T-cell (primary cell): Measurements from ENCODE around the gene MTA3. TPM values are rescaled to one million over a fixed set of nuclear protein-coding genes. Genes with fewer than 3 reads are reported as not detected.
"Not testable (repeated sequence)": the region's sequence is repeated elsewhere in the genome, so short reads cannot be mapped to it uniquely, and the experiment has no call there.

Source experiments
- ATAC-seq, 4 experiments: fragments of 200-7000 bp in 3 of 4; fragments of 150-1000 bp in 1 of 4; cut with Tn5 transposase; replicated peaks in 1 of 4; 1 replicate in 3 of 4; 2 replicates in 1 of 4; pipeline ENCODE4 v1.10.0; 2021; ENCODE audit warnings: moderate library complexity in 3 of 4, mild to moderate bottlenecking in 2 of 4, moderate number of reproducible peaks in 1 of 4
- CTCF ChIA-PET, 2 donors: fragments of 300-600 bp; sonication (Branson Sonifier 250); formaldehyde crosslinking; loops; one replicate each; lab custom pipeline; 2022; ENCODE audit warnings: antibody characterized with exemption in 2 of 2; lab: Charles Lee
- POLR2A ChIA-PET, 2 donors: fragments of 300-600 bp; sonication (Branson Sonifier 250); formaldehyde crosslinking; loops; one replicate each; lab custom pipeline; 2022; ENCODE audit warnings: antibody characterized with exemption in 2 of 2; lab: Charles Lee
- DNase-seq, 35 experiments: peaks; one replicate each; pipeline versions ENCODE4 v3.0.0 to v3.0.0-alpha.2; 2013 to 2023
- H3K27ac ChIP-seq: one replicate; pipeline ENCODE4 v1.5.1; 2013; ENCODE audit warnings: low read length
- H3K27me3 ChIP-seq, 2 experiments: replicated peaks in 1 of 2; 1 replicate in 1 of 2; 2 replicates in 1 of 2; pipeline versions ENCODE4 v1.6.1 to v1.7.0; 2013; ENCODE audit warnings: low read length in 1 of 2, mixed read lengths in 1 of 2; ENCODE audit not compliant: control insufficient read depth in 2 of 2, insufficient read depth in 2 of 2; ENCODE audit errors: extremely low read depth in 1 of 2
- H3K36me3 ChIP-seq, 2 donors: 1 replicate in 1 of 2; 2 replicates in 1 of 2; pipeline versions ENCODE4 v1.6.1 to v1.7.0; 2013; ENCODE audit warnings: low read length in 1 of 2; ENCODE audit not compliant: control insufficient read depth in 2 of 2, insufficient read depth in 1 of 2; ENCODE audit errors: extremely low read depth in 1 of 2
- H3K4me1 ChIP-seq, 2 experiments: 1 replicate in 1 of 2; 2 replicates in 1 of 2; pipeline versions ENCODE4 v1.6.1 to v1.7.0; 2013; ENCODE audit warnings: low read length in 2 of 2, mixed read lengths in 1 of 2; ENCODE audit not compliant: insufficient read depth in 2 of 2, control insufficient read depth in 1 of 2; ENCODE audit errors: extremely low read depth in 1 of 2
- H3K4me3 ChIP-seq, 2 donors: 1 replicate in 1 of 2; 2 replicates in 1 of 2; pipeline versions ENCODE4 v1.5.1 to v1.7.0; 2013; ENCODE audit warnings: mild to moderate bottlenecking in 2 of 2, low read length in 1 of 2, moderate library complexity in 1 of 2; ENCODE audit not compliant: control insufficient read depth in 1 of 2; ENCODE audit errors: extremely low read depth in 1 of 2
- H3K9me3 ChIP-seq: 2 replicates; pipeline ENCODE4 v1.7.0; 2013
- H3K27ac Mint-ChIP-seq, 2 donors: one replicate each; pipeline ENCODE4 v1.8.0; 2020 to 2021; ENCODE audit warnings: mild to moderate bottlenecking in 2 of 2, mixed read lengths in 2 of 2
- H3K27me3 Mint-ChIP-seq, 2 donors: one replicate each; pipeline ENCODE4 v1.8.0; 2021 to 2022; ENCODE audit warnings: mixed read lengths in 2 of 2
- H3K36me3 Mint-ChIP-seq: one replicate; pipeline ENCODE4 v1.8.0; 2021; ENCODE audit warnings: mixed read lengths
- H3K4me1 Mint-ChIP-seq, 3 donors: one replicate each; pipeline ENCODE4 v1.8.0; 2020 to 2022; ENCODE audit warnings: mixed read lengths in 3 of 3, mild to moderate bottlenecking in 1 of 3
- H3K4me3 Mint-ChIP-seq, 3 donors: one replicate each; pipeline ENCODE4 v1.8.0; 2020 to 2022; ENCODE audit warnings: mild to moderate bottlenecking in 3 of 3, mixed read lengths in 3 of 3, moderate library complexity in 3 of 3
- H3K9me3 Mint-ChIP-seq, 3 donors: one replicate each; pipeline ENCODE4 v1.8.0; 2020 to 2022; ENCODE audit warnings: mixed read lengths in 3 of 3
- WGBS: methylation state at CpG from one replicate; pipeline ENCODE4 v1.1.5; 2013; ENCODE audit warnings: missing lambda C conversion rate; ENCODE audit not compliant: insufficient coverage; 5-methylcytosine and 5-hydroxymethylcytosine counted together
- total RNA-seq, 35 experiments: library from RNA in 6 of 35; stranded (reverse) in 6 of 35; fragments of 120-200 nt in 1 of 35; gene quantifications; one replicate each; pipeline versions ENCODE4 v1.2.1 to v1.2.4 and lab custom pipeline; 2013 to 2026

MTA3 gene
- total RNA-seq, 5 donors from 2014 or later (not counting 1 experiment from before 2014, with no cell fraction given), result 20.9 to 42.4 (median 24.6) TPM

DNA sequence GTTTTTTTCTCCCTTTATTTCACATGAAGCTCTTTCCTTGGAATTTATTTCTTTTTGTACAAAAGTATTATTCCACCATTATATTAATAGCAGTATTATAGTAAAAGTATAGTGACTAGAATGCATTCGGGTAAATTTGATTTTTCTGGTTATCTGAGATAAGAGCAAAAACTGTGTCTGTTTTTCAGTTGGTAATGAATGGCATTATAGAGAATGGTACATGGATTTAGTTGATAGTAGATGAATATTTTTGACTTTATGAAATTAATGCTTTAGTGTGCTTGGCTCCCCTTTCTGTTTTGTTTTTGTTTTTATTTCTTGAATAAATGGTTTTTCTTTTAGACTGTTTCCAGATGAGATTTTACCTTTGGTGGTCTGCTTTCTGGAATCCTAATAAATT, 71.8 kb downstream of the MTA3 start:
- Histone ChIP-seq H3K27ac (no peak overlapping the region), H3K4me1 (peaks cover 0 to 29% of the 10 kb centered on the region in 2 experiments), H3K36me3 (peaks cover 0 to under 1% of the 10 kb centered on the region in 2 donors), H3K27me3 (no peaks in the 10 kb centered on the region), H3K9me3 (no peaks in the 10 kb centered on the region), H3K4me3 (no peak overlapping the region)
- H3K9me3 Mint-ChIP-seq, result no peaks in the 10 kb centered on the region
- peaks cover 10% of the 10 kb centered on the region for H3K36me3 Mint-ChIP-seq
- ChIA-PET POLR2A (interaction anchor here in 1 of 2 donors (0.6 kb wide), 1 partner anchor 8 kb away, joined by 3 read pairs; no protein-coding TSS in a partner anchor), CTCF (no interaction called here)
- WGBS, result 100% methylated on average over 1 of the region's 1 CpG
- no peak overlapping the region for H3K4me3 Mint-ChIP-seq
- peak overlapping the region in 1 of 2 donors; percentile 12 for H3K27ac Mint-ChIP-seq
- DNase-seq (no peak), ATAC-seq (no peak)
- no peaks in the 10 kb centered on the region for H3K27me3 Mint-ChIP-seq
- H3K4me1 Mint-ChIP-seq, result peaks cover 6 to 25% (median 15%) of the 10 kb centered on the region in 3 donors

DNA sequence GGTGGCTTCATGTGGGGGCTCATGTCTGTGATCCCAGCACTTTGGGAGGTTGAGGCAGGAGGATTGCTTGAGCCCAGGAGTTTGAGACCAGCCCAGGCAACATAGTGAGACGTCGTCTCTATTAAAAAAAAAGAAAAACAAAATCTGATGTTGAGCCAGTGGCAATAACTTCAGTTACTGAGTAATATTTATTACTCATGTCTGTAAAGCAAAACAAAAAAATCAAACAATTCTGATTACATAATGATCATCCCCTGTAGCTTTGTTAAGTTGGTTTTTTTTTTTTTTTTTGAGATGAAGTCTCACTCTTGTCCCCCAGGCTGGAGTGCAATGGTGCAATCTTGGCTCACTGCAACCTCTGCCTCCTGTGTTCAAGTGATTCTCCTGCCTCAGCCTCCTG, 73.9 kb downstream of the MTA3 start:
- CTCF ChIA-PET, result interaction anchor here in 1 of 2 donors (1.0 kb wide), 1 partner anchor 9 kb away, joined by 7 read pairs; no protein-coding TSS in a partner anchor

DNA sequence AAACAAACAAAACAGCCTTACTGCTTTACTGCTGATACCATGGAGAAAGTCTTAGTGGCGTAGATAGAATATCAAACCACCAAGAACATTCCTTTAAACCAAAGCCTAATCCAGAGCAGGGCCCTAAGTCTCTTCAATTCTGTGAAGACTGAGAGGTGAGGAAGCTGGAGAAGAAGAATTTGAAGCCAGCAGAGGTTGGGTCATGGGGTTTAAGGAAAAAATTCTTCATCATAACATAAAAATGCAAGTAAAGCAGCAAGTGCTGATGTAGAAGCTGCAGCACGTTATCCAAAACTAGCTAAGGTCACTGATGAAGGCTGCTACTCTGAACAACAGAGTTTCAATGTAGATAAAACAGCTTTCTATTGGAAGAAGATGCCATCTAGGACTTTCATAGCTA, 77.1 kb downstream of the MTA3 start:
- no peak overlapping the region for H3K27ac ChIP-seq
- POLR2A ChIA-PET, result no interaction called here

More for the DNA sequence above, 73.9 kb downstream of the MTA3 start:
- Histone ChIP-seq H3K36me3 (peaks cover 0 to 11% of the 10 kb centered on the region in 2 donors), H3K4me1 (peaks cover 0 to 29% of the 10 kb centered on the region in 2 experiments)
- H3K27ac Mint-ChIP-seq, H3K4me3 ChIP-seq, H3K27me3 ChIP-seq, POLR2A ChIA-PET, H3K4me3 Mint-ChIP-seq, H3K9me3 ChIP-seq, H3K27ac ChIP-seq, H3K27me3 Mint-ChIP-seq, H3K9me3 Mint-ChIP-seq, DNase-seq, ATAC-seq: not testable (repeated sequence)
- Mint-ChIP-seq H3K36me3 (peaks cover 25% of the 10 kb centered on the region), H3K4me1 (peaks cover 4 to 25% (median 20%) of the 10 kb centered on the region in 3 donors)
- no CpG with 5 or more reads among the region's 2 CpGs for WGBS

DNA sequence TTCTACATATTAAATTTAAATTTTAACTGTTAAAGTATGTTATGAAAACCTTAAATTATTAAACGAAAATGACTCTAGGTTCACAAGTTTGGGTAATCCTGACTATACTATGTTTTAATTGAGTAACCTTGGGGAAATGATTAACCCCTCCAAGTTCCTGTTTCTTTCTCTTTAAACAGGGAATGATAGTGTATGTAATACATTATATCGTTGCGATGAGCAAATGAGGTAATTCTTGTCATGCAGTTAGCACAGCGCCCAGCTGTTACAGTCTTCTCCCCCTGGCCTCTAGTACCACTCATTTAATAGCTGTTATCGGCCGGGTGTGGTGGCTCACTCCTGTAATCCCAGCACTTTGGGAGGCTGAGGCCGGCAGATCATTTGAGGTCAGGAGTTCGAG, 80.4 kb downstream of the MTA3 start:
- Histone ChIP-seq H3K4me3 (no peak overlapping the region), H3K9me3 (peaks cover 2% of the 10 kb centered on the region), H3K27ac (no peak overlapping the region), H3K27me3 (no peaks in the 10 kb centered on the region), H3K36me3 (peaks cover 0 to 14% of the 10 kb centered on the region in 2 donors), H3K4me1 (peaks cover 27 to 61% of the 10 kb centered on the region in 2 experiments)
- CTCF ChIA-PET, result no interaction called here
- Mint-ChIP-seq H3K27me3 (no peaks in the 10 kb centered on the region), H3K27ac (peak overlapping the region in 1 of 2 donors; percentile 86), H3K36me3 (peaks cover 27% of the 10 kb centered on the region), H3K4me3 (peak overlapping the region in 1 of 3 donors; percentile 46), H3K4me1 (peaks cover 42 to 53% (median 50%) of the 10 kb centered on the region in 3 donors), H3K9me3 (no peaks in the 10 kb centered on the region)
- POLR2A ChIA-PET, result no interaction called here
- 100% methylated on average over 2 of the region's 8 CpGs for WGBS
- no peak for DNase-seq
- no peak for ATAC-seq

More for the DNA sequence above, 77.1 kb downstream of the MTA3 start:
- H3K27me3 Mint-ChIP-seq, result no peaks in the 10 kb centered on the region
- H3K36me3 Mint-ChIP-seq, result peaks cover 27% of the 10 kb centered on the region
- DNase-seq, result no peak
- no peaks in the 10 kb centered on the region for H3K9me3 Mint-ChIP-seq
- H3K4me3 Mint-ChIP-seq, result no peak overlapping the region
- H3K4me1 Mint-ChIP-seq, result peaks cover 18 to 26% (median 24%) of the 10 kb centered on the region in 3 donors
- Histone ChIP-seq H3K27me3 (no peaks in the 10 kb centered on the region), H3K36me3 (peaks cover 0 to 14% of the 10 kb centered on the region in 2 donors), H3K9me3 (peaks cover 2% of the 10 kb centered on the region), H3K4me3 (no peak overlapping the region), H3K4me1 (peaks cover 8 to 31% of the 10 kb centered on the region in 2 experiments)
- WGBS, result 100% methylated on average over 1 of the region's 2 CpGs
- no peak for ATAC-seq
- no peak overlapping the region for H3K27ac Mint-ChIP-seq
- CTCF ChIA-PET, result interaction anchor here in 1 of 2 donors (0.6 kb wide), 1 partner anchor 864 kb away, joined by 4 read pairs; no protein-coding TSS in a partner anchor

DNA sequence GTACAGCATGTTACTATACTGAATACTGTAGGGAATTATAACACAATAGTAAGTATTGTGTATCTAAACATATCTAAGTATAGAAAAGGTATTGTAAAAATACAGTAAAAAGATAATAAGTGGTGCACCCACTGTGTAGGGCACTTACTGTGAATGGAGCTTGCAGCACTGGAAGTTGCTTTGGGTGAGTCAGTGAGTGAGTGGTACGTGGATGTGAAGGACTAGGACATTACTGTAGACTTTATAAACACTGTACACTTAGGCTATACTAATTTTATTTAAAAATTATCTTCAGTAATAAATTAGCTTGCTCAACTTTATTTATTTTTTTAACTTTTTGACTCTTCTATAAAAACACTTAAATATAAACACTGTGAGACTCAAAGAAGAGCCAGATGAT, 82.6 kb downstream of the MTA3 start:
- DNase-seq (no peak), ATAC-seq (no peak)
- no peaks in the 10 kb centered on the region for H3K27me3 ChIP-seq
- H3K27ac ChIP-seq, result no peak overlapping the region
- H3K4me3 Mint-ChIP-seq, result peak overlapping the region in 1 of 3 donors; percentile 63
- ChIA-PET POLR2A (no interaction called here), CTCF (interaction anchor here (0.7 to 1.6 kb wide), 2 partner anchors 9 to 12 kb away, joined by 7 to 10 read pairs; no protein-coding TSS in a partner anchor)
- no CpG with 5 or more reads among the region's 1 CpG for WGBS
- H3K36me3 Mint-ChIP-seq, result peaks cover 12% of the 10 kb centered on the region
- peak overlapping the region; percentile 90 to 96 for H3K27ac Mint-ChIP-seq
- peaks cover 40 to 74% of the 10 kb centered on the region in 2 experiments for H3K4me1 ChIP-seq
- no peaks in the 10 kb centered on the region for H3K9me3 Mint-ChIP-seq
- no peak overlapping the region for H3K4me3 ChIP-seq
- no peaks in the 10 kb centered on the region for H3K27me3 Mint-ChIP-seq
- peaks cover under 1% of the 10 kb centered on the region for H3K9me3 ChIP-seq
- H3K4me1 Mint-ChIP-seq, result peaks cover 61 to 73% (median 67%) of the 10 kb centered on the region in 3 donors
- H3K36me3 ChIP-seq, result peaks cover 0 to 8% of the 10 kb centered on the region in 2 donors

DNA sequence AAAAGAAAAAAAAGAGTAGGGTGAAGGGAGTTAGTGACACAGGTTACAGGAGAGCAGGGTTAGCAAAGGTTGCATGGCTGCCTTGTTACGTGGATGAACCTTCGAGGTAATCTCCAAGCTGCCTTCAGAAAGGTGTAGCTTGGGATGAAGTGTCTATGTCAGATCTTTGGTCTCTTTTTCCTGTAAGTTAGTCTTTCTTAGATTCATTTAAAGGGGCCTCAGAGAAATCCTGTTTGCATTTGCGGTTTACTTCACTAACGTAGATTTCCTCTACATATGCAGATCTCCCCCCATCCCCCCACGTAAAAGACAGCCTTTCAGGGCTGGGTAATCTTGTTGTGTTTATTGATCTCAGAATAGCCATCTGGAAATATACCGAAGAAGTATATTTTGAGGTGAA, 83.7 kb downstream of the MTA3 start:
- peak; percentile 62 to 93 (median 83) for ATAC-seq
- peak overlapping the region; percentile 90 to 96 for H3K27ac Mint-ChIP-seq
- POLR2A ChIA-PET, result interaction anchor here in 1 of 2 donors (0.5 to 0.6 kb wide), 2 partner anchors 12 to 1654 kb away, joined by 3 to 6 read pairs; no protein-coding TSS in a partner anchor

More for the DNA sequence above, 83.7 kb downstream of the MTA3 start:
- Mint-ChIP-seq H3K4me1 (peaks cover 62 to 69% (median 67%) of the 10 kb centered on the region in 3 donors), H3K36me3 (peaks cover 6% of the 10 kb centered on the region), H3K27me3 (no peaks in the 10 kb centered on the region), H3K4me3 (peak overlapping the region; percentile 55 to 63 (median 61)), H3K9me3 (no peaks in the 10 kb centered on the region)
- H3K4me1 ChIP-seq, result peaks cover 40 to 80% of the 10 kb centered on the region in 2 experiments
- peaks cover 0 to 4% of the 10 kb centered on the region in 2 donors for H3K36me3 ChIP-seq
- 38% methylated on average over 1 of the region's 6 CpGs for WGBS
- H3K4me3 ChIP-seq, result no peak overlapping the region
- CTCF ChIA-PET, result interaction anchor here (0.5 to 1.6 kb wide), 3 partner anchors 9 to 20 kb away, joined by 3 to 10 read pairs (median 3); no protein-coding TSS in a partner anchor
- DNase-seq, result peak in 33 of 35 experiments; percentile 10 to 78 (median 58)
- no peaks in the 10 kb centered on the region for H3K27me3 ChIP-seq
- peak overlapping the region; percentile 70 for H3K27ac ChIP-seq
- H3K9me3 ChIP-seq, result no peaks in the 10 kb centered on the region
